SK-N-SH treated with all-trans-retinoic acid at 6 μM for 48 hours (cell line): Measurements from ENCODE around the gene GRIK4.

ENCODE experiments used
- ATAC-seq: fragments of 200-7000 bp; cut with Tn5 transposase; 3 replicates; pipeline ENCODE4 v1.9.1; 2020; ENCODE audit warnings: mild to moderate bottlenecking, moderate library complexity
- ARNTL ChIP-seq: fragments of 450-650 bp; formaldehyde crosslinking; IDR thresholded peaks from 2 replicates; pipeline ENCODE4 v1.5.0; 2020; ENCODE audit warnings: low read depth, mild to moderate bottlenecking, moderate library complexity, borderline replicate concordance
- CREB5 ChIP-seq: fragments of 250-450 bp; sonication (Bioruptor Pico); IDR thresholded peaks from 2 replicates; pipeline ENCODE4 v1.5.1; 2020; ENCODE audit warnings: low read depth, mild to moderate bottlenecking, moderate library complexity
- CSDC2 ChIP-seq: fragments of 250-450 bp; sonication (Bioruptor Pico); IDR thresholded peaks from 2 replicates; pipeline ENCODE4 v1.5.0; 2020; ENCODE audit warnings: mild to moderate bottlenecking, moderate library complexity
- CSRNP3 ChIP-seq: fragments of 250-450 bp; sonication (Bioruptor Pico); IDR thresholded peaks from 2 replicates; pipeline ENCODE4 v1.5.1; 2021; ENCODE audit warnings: mild to moderate bottlenecking, moderate library complexity
- ESRRG ChIP-seq: fragments of 250-450 bp; sonication (Bioruptor Pico); IDR thresholded peaks from 2 replicates; pipeline ENCODE4 v1.6.1; 2021; ENCODE audit warnings: mild to moderate bottlenecking
- GLIS3 ChIP-seq: fragments of 250-450 bp; sonication (Bioruptor Pico); IDR thresholded peaks from 2 replicates; pipeline ENCODE4 v1.5.0; 2020; ENCODE audit warnings: mild to moderate bottlenecking, moderate library complexity
- OSR1 ChIP-seq: fragments of 250-450 bp; sonication (Bioruptor Pico); IDR thresholded peaks from 2 replicates; pipeline ENCODE4 v1.8.0; 2022; ENCODE audit warnings: moderate library complexity, mild to moderate bottlenecking, inconsistent platforms
- PATZ1 ChIP-seq: fragments of 250-450 bp; sonication (Bioruptor Pico); IDR thresholded peaks from 2 replicates; pipeline ENCODE4 v1.8.0; 2020; ENCODE audit warnings: mild to moderate bottlenecking, moderate library complexity, borderline replicate concordance
- POU6F1 ChIP-seq: fragments of 250-450 bp; sonication (Bioruptor Pico); IDR thresholded peaks from 2 replicates; pipeline ENCODE4 v1.8.0; 2021; ENCODE audit warnings: low read depth, mild to moderate bottlenecking, moderate library complexity, borderline replicate concordance
- PPARA ChIP-seq: fragments of 250-450 bp; sonication (Bioruptor Pico); IDR thresholded peaks from 2 replicates; pipeline ENCODE4 v1.5.0; 2020; ENCODE audit warnings: mild to moderate bottlenecking, borderline replicate concordance
- RARB ChIP-seq: fragments of 250-450 bp; sonication (Bioruptor Pico); IDR thresholded peaks from 2 replicates; pipeline ENCODE4 v1.8.0; 2021; ENCODE audit warnings: mild to moderate bottlenecking, moderate library complexity
- SNAI2 ChIP-seq: fragments of 250-450 bp; sonication (Bioruptor Pico); IDR thresholded peaks from 2 replicates; pipeline ENCODE4 v1.5.0; 2020; ENCODE audit warnings: mild to moderate bottlenecking, moderate library complexity
- TCF4 ChIP-seq: fragments of 250-450 bp; sonication (Bioruptor Pico); IDR thresholded peaks from 2 replicates; pipeline ENCODE4 v1.8.0; 2021; ENCODE audit warnings: mild to moderate bottlenecking, moderate library complexity, borderline replicate concordance
- TOX ChIP-seq: fragments of 250-450 bp; sonication (Bioruptor Pico); IDR thresholded peaks from 2 replicates; pipeline ENCODE4 v1.8.0; 2021; ENCODE audit warnings: mild to moderate bottlenecking, moderate library complexity, borderline replicate concordance
- TSHZ2 ChIP-seq: fragments of 250-450 bp; sonication (Bioruptor Pico); IDR thresholded peaks from 2 replicates; pipeline ENCODE4 v1.5.0; 2020; ENCODE audit warnings: mild to moderate bottlenecking, moderate library complexity
- ZC3H10 ChIP-seq: fragments of 250-450 bp; sonication (Bioruptor Pico); IDR thresholded peaks from 2 replicates; pipeline ENCODE4 v1.5.1; 2021; ENCODE audit warnings: mild to moderate bottlenecking, moderate library complexity
- ZFP3 ChIP-seq: fragments of 250-450 bp; sonication (Bioruptor Pico); IDR thresholded peaks from 2 replicates; pipeline ENCODE4 v1.5.0; 2020; ENCODE audit warnings: mild to moderate bottlenecking, moderate library complexity
- ZFP30 ChIP-seq: fragments of 450-650 bp; formaldehyde crosslinking; IDR thresholded peaks from 2 replicates; pipeline ENCODE4 v1.5.0; 2022; ENCODE audit warnings: mild to moderate bottlenecking, moderate library complexity
- ZNF565 ChIP-seq: fragments of 450-650 bp; formaldehyde crosslinking; conservative IDR thresholded peaks from 2 replicates; pipeline ENCODE4 v1.5.0; 2020; ENCODE audit warnings: low read depth, mild to moderate bottlenecking, moderate library complexity
- ZNF8 ChIP-seq: fragments of 450-650 bp; formaldehyde crosslinking; IDR thresholded peaks from 2 replicates; pipeline ENCODE4 v1.5.0; 2020; ENCODE audit warnings: mild to moderate bottlenecking, moderate library complexity

Gene GRIK4

GRCh38 chr11:120523196-120523595 lies 11.6 kb downstream of the GRIK4 start:
- no peak for ATAC-seq
- TF ChIP-seq PATZ1 (no peak), ZNF565 (no peak), CREB5 (CRISPR knock-in tag) (no peak), ZC3H10 (CRISPR knock-in tag) (no peak), TSHZ2 (CRISPR knock-in tag) (no peak)
- TF ChIP-seq, all 23 proteins: peak for 0

- no peak for ATAC-seq
- TF ChIP-seq TSHZ2 (CRISPR knock-in tag) (no peak), POU6F1 (CRISPR knock-in tag) (no peak), ZFP3 (CRISPR knock-in tag) (no peak), GLIS3 (no peak), ESRRG (CRISPR knock-in tag) (no peak), ZNF8 (CRISPR knock-in tag) (no peak), SNAI2 (CRISPR knock-in tag) (no peak), CREB5 (CRISPR knock-in tag) (no peak), CSDC2 (CRISPR knock-in tag) (no peak), ZFP30 (CRISPR knock-in tag) (no peak), RARB (CRISPR knock-in tag) (no peak), TCF4 (CRISPR knock-in tag) (no peak), PATZ1 (no peak), ARNTL (no peak), ZC3H10 (CRISPR knock-in tag) (no peak), PPARA (CRISPR knock-in tag) (no peak), OSR1 (CRISPR knock-in tag) (no peak), TOX (CRISPR knock-in tag) (no peak), CSRNP3 (CRISPR knock-in tag) (no peak)
Observed at GRCh38 chr11:120524536-120525085, 13.1 kb downstream of the GRIK4 start.
